Measurements from ENCODE around the gene ST7. TPM values are rescaled to one million over a fixed set of nuclear protein-coding genes. Genes with fewer than 3 reads are reported as not detected.

The ST7 gene
- total RNA-seq, 1 donor, result 31.5 TPM

DNA sequence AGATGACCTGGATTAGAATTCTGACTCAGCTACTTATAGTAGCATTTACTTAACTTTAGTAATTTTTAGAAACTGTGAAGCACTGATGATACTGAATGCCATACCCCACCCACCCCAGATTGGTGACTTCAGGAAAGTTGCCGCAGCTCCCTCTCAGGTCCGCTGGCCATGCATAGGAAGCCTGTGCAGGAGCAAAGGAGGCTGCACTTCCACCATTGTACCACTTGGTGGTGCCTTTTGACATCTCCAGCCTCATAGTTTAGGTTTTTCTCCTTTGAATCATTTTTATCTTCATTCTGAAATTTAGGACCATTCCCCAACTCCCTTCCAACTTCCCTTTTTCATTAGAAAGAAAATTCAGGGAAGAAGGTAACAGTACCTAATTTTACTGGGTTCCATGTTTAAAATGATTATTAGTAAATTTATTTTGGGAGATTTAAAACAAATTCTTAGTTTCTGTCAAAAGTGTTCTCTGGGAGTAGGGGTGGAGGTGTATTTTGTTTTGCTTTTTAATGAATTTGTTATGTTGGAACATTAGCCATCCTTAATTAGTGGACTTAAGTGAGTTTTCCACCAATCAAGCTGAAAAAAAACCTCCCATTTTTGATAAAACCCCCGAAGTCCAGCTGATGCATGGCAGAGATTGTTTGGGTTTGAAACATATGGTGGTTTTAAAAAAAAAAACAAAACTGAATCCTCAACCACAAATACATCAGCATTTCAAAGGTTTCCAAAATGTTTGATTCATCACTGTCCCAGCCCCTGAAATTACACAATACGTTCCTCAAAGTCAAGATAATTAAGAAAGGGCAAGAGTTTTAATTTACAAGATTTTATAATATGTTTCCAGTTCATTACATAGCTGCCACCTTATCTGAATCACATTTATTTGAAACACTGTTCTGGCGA is 259.9 kb downstream of the ST7 start:
- no peak overlapping the region for H3K4me3 ChIP-seq (ENCODE audit: low read depth, low read length)
- TF ChIP-seq, protein P1, sequence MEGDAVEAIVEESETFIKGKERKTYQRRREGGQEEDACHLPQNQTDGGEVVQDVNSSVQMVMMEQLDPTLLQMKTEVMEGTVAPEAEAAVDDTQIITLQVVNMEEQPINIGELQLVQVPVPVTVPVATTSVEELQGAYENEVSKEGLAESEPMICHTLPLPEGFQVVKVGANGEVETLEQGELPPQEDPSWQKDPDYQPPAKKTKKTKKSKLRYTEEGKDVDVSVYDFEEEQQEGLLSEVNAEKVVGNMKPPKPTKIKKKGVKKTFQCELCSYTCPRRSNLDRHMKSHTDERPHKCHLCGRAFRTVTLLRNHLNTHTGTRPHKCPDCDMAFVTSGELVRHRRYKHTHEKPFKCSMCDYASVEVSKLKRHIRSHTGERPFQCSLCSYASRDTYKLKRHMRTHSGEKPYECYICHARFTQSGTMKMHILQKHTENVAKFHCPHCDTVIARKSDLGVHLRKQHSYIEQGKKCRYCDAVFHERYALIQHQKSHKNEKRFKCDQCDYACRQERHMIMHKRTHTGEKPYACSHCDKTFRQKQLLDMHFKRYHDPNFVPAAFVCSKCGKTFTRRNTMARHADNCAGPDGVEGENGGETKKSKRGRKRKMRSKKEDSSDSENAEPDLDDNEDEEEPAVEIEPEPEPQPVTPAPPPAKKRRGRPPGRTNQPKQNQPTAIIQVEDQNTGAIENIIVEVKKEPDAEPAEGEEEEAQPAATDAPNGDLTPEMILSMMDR (IDR thresholded peaks at IDR 0.05; ENCODE audit: insufficient read depth, low read depth, low read length), result peak; percentile 99

DNA sequence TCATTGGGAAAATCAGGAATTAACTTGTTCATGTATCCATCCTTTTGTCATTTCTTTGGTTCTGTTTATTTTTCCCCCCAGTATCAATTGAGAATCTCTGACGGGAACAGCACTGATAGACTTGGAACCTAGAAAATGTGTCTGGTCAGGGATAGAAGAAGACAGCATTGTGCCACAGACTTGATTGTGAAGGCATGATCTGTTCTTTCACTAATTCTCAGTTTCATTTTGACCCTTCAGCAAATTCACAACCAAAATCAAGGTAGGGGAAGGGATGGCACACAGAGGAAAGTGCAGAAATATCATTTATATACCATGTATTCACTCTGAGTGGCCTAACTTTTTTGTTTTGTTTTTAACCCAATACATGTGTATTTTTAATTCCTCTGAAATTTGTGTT is 262.7 kb downstream of the ST7 start:
- TF ChIP-seq, protein P1 (IDR thresholded peaks at IDR 0.05; ENCODE audit: insufficient read depth, low read depth, low read length), result no peak
- H3K4me3 ChIP-seq (ENCODE audit: low read depth, low read length), result no peak overlapping the region
- DNase-seq (ENCODE audit: low read depth), result no peak

More for the DNA sequence above, 259.9 kb downstream of the ST7 start:
- DNase-seq (ENCODE audit: low read depth), result peak; percentile 89

GRCh38 chr7:117216436-117217069 is 263.3 kb downstream of the ST7 start:
- no peak for DNase-seq (ENCODE audit: low read depth)
- H3K4me3 ChIP-seq (ENCODE audit: low read depth, low read length), result no peak overlapping the region
- TF ChIP-seq, protein P1 (IDR thresholded peaks at IDR 0.05; ENCODE audit: insufficient read depth, low read depth, low read length), result no peak

DNA sequence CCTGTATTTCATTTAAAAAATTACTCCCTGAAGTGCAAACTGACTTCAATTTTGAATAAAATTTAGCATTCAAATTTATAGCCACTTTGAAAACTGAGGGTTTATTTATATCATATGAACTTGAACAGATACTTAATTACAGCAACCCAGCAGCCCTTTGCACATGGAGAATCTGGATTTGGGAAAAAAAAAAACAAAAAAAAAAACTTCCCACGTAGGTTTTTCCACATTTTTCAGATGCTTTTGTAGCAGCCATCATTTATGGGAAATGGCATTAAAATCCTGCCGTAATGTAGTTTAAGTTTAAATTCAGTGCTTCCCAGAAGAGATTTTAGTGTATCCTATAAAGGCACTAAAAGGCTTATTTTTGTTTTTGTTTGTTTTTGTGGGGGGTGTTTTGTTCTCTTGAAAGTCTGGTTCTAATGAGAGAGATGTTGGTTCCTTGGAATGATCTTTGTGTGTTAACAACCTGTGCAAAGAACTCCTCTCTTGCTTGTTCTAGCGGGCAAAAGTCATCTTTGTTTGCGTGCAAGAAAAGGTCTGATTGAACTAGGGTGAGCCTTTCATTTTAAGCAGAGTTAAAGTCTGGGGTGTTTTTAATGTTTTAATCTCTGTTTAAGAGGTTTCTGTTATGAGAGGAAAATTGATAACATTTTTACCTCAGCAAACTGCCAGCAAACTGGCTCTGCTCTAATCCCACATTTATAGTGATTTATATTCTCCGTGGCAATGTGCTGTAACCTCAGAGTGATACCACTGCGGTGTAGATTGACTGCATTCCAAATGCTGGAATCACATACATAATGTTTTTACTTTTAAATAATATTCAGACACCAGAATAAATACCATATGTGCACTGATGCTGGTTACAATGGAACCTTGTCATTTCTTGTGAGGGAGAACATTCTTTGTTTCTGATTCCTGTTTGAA is 264.1 kb downstream of the ST7 start:
- TF ChIP-seq, protein P1 (IDR thresholded peaks at IDR 0.05; ENCODE audit: insufficient read depth, low read depth, low read length), result no peak
- peak; percentile 95 for DNase-seq (ENCODE audit: low read depth)
- no peak overlapping the region for H3K4me3 ChIP-seq (ENCODE audit: low read depth, low read length)

GRCh38 chr7:117218700-117219099 is 265.4 kb downstream of the ST7 start:
- DNase-seq (ENCODE audit: low read depth), result peak; percentile 52
- TF ChIP-seq, protein P1 (IDR thresholded peaks at IDR 0.05; ENCODE audit: insufficient read depth, low read depth, low read length), result no peak
- H3K4me3 ChIP-seq (ENCODE audit: low read depth, low read length), result no peak overlapping the region

DNA sequence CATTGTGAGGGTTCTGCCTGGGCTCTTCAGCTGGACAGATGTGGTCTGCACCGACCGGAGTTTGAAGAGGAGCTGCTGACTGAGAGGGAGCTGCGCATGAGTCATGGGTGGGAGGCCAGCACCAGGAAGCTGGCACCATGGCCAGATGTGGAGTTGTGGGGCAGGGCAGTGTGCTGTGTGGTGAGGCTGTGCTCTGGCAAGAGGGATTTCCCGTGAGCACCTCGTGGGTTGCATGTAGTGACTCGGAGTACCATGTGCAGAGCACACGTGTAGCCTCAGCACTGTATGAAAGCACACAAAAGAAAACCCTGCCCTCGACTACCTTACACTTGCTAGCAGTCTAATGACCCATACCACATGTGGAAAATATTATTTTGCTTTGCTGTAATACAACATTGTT is 266.2 kb downstream of the ST7 start:
- peak; percentile 70 for DNase-seq (ENCODE audit: low read depth)
- TF ChIP-seq, protein P1 (IDR thresholded peaks at IDR 0.05; ENCODE audit: insufficient read depth, low read depth, low read length), result no peak
- H3K4me3 ChIP-seq (ENCODE audit: low read depth, low read length), result no peak overlapping the region
